Adipose tissue (tissue), 3 donors: ENCODE results near the gene CXXC5. TPM values are rescaled to one million over a fixed set of nuclear protein-coding genes. Genes with fewer than 3 reads are reported as not detected.
A peak's percentile ranks its signal among the peaks of the same experiment; 100 is the strongest.

Experiments
- H3K27ac ChIP-seq: one replicate; pipeline ENCODE4 v1.5.1; 2013; ENCODE audit warnings: low read depth, low read length
- WGBS, 3 donors: extraction: QIAGEN DNeasy Blood & Tissue Kit; methylation state at CpG; one replicate each; pipeline ENCODE4 v1.1.7; 2013; 5-methylcytosine and 5-hydroxymethylcytosine counted together
- polyA plus RNA-seq, 3 donors: library from polyadenylated mRNA; stranded (reverse); fragments of 200-250 nt; gene quantifications; one replicate each; pipeline ENCODE4 v1.2.3, GENCODE V29; 2013
- donor health status: healthy with polysubstance abuse.
- donor health status: Bipolar disorder and iron deficiency.
- donor health status: healthy.

The CXXC5 gene
- polyA plus RNA-seq, 3 donors, result 14.2 to 52.3 (median 39.0) TPM

DNA sequence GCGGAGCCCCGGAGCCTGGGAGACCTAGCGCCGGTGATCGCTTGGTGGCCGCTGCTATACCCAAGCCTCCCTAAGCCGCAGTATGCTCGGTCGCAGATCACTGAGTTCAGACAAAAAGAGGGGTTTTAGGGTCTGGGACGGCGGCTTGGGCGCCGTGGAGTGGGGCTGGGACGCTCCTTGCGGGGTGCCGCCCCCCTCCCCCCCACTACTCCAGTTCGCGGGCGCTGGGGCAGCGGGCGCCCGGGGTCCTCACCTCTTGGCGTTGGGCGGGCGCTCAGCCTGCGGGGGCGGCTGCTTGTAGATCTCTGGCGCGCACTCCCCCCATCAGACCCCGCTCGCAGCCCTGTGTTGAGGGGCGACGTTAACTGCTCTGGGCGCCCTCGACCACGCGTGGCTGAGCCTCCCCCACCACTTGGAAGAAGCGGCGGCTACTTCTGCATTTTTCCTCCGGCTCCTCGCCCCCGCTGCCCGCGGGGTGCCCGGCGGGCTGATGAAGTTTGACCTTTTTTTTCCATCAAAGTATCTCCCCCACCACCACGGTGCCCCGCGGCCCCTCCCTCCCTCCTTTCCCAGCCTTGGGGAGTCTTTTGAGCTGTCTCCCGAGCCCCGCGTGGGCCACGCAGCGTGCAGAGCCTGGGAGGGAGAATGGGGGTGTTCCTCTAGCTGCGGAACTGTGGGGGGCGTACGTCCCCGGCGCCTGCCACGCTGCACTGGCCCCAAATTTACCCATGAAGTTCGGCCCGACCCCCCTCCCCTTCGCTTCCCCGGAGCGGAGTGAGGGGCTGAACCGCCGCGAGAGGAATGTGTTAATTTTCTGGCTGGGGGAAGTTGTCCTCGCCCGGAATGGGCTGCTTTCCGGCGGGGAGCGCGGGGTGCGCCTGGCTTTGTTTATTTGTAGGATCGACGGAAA lies 1.2 kb downstream of the CXXC5 start:
- WGBS, 3 donors, result 0 to 1% (median 0%) methylated on average over 70 to 77 of the region's 77 CpGs

DNA sequence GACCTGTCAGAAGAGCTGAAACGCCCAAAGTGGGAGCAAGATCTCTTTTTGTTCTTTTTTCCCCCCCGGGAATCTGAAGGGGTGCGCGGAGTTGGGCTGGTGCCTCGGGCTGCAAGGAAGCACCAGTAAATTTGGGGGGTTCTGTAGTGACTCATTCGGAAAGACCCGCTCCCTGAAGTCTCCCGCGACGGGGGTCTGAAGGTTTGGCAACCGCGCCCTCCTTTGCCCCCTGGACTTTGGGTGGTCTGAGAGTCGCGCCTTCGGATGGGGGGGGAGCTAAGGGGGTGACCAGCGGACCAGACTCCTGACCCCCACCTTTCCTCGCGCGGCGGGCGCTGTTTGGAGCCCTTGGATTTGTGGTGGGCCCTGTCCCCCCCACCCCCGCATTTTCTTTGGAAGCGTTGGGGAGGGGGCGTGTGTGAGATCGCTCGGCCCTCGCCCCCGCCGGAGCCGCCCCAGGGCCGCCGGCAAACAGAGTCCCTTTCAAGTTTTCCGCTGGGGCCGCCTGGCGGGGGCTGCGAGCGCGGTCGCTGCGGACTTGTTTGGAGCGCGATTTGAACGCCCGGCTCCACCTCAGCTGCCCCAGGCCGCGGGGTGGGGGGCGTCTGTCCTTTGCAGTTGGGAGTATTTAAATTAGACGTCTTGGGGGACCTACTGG lies 2.0 kb downstream of the CXXC5 start:
- 0 to 1% (median 1%) methylated on average over 43 to 48 of the region's 48 CpGs for WGBS, 3 donors

More for the DNA sequence above, 1.2 kb downstream of the CXXC5 start:
- no peak overlapping the region for H3K27ac ChIP-seq

DNA sequence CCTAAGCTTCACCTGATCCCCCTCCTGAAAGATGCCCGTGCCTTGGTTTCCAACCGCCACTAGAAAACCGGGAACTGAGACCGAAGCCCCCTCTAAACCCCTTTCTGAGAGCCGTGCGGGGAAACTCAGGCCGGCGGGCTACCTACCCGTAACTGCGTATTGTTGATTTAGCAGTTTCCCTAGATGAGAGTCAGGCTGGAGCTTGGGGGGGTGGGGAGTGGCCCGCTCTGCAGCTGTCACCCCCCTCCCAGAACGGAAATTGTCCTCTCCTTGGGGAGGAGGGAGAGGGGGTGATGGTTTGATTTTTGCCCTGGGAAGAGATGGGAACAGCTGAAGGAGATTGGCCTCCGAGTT lies 2.5 kb downstream of the CXXC5 start:
- WGBS, 3 donors, result 10 to 28% (median 14%) methylated on average over 13 of the region's 13 CpGs
- no peak overlapping the region for H3K27ac ChIP-seq

More for the DNA sequence above, 2.0 kb downstream of the CXXC5 start:
- no peak overlapping the region for H3K27ac ChIP-seq

DNA sequence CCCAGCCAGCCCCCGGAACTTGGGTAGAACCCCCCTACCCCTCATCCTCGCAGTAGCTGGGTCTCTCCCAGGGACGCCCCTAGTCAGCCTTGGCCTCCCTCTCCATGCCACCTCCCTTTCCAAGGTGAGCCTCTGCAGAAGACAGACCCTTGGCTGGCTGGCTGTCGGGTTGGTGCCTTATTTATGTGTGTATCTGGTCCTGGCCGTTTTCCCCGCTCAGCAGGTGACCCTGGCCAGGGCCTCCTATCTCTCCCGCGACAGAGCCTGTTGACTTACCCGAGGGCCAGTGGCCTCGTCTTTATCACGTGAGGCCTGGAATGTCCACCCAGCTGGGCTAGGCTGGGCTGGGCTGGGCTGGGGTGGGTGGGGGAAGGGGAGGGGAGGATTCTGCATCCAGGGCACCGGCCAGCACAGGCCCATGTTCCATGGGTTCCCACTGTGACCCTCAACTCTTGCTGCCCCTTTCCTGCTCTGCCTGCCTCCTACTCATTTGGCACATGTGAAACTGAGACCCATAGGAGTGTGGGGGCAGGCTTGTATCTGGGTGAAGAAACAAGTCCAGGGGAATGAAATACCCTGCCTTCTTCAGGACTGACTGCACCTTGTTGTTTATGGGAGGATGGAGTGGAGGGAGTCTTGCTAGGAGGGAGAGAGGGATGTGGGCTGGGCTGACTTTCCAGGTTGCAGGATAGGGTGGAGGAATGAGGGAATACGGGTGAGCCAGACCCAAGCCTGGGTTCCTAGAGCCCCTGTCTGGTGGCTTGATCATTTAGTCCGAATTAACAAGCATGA lies 3.1 kb downstream of the CXXC5 start:
- H3K27ac ChIP-seq, result no peak overlapping the region
- 14 to 36% (median 36%) methylated on average over 14 of the region's 14 CpGs for WGBS, 3 donors

DNA sequence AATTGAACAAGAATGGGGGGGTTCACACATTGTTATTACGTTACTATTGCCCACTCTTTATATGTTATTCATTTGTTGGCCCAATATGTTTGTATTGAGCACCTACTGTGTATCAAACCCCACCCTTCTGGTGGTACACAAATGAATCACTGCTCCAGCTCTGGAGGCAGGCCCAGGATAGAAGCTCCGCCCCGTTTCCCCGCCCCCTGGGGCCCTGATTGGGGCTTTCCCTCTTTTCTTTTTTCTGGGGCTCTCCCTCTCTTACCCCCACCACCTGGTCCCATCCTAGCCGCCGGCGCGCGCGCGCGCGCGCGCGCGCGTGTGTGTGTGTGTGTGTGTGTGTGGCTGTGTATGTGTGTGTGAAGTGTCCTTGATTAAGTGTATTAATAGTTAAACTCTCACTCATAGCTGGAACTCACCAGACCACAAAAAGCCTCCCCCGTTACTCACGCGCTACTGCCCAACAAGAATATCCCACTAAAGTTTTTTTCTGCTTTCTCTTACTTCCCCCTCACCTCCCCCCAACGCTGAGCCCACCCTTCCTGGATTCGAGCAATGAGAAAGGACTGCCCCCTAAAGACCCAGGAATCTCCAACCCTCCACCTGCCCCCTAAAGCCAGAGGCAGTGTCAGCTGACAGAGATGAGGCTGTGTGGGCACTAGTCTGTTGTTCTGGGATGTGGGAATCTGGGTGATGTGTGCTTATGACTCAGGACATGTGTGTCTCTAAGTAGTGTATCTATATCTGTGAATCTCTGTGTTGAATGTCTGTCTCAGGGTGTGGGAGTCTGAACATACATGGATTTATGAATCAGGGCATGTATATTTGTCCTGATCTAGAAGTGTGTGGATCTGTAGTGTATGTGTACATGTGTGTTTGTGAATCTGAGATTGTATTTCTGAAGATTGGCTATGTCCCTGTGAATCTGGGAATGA lies 4.0 kb downstream of the CXXC5 start:
- WGBS, 3 donors, result 6 to 10% (median 9%) methylated on average over 12 to 23 of the region's 23 CpGs
- H3K27ac ChIP-seq, result no peak overlapping the region

DNA sequence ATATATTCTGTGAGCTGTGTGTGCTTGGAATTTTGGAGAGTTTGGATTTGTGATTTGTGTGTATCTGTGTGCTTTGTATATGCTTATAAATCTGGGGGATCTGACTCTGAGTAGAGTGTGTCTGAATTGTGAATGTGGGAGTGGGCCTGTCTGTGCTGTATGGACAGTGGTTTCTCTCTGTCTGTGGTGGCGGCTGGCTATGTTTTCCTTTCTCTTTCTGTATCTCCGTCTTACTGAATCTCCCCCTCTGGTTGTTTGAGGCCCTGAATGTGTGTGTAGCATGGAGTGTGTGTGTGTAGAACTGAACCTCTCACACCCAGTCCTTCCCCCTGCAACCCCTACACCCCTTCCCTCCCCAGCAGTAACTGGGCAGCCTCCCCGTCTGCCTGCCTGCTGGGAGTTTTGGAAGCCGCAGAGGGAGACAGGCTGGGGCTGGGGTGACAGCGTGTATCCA lies 4.7 kb downstream of the CXXC5 start:
- 22 to 51% (median 50%) methylated on average over 5 of the region's 5 CpGs for WGBS, 3 donors
- no peak overlapping the region for H3K27ac ChIP-seq

DNA sequence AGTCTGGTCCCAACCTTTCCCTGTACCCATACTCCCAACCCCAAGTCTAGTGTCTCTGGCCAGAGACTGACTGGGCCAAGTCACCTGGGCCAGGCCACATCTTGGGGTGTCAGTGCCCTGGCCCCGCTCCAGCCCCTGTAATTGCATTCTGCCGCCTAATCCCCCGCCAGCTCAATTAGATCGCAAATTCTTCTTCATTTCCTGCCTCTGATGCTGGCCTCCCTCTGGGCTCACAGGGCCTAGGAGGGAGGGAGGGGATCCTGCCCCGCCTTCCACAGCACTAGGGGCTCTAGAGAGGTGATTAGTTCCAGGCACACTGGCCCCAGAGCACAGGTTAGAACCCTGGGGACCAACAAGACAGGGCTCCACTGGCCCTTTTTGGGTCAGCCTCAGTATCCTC lies 5.5 kb downstream of the CXXC5 start:
- 40 to 50% (median 44%) methylated on average over 5 of the region's 5 CpGs for WGBS, 3 donors
- no peak overlapping the region for H3K27ac ChIP-seq

DNA sequence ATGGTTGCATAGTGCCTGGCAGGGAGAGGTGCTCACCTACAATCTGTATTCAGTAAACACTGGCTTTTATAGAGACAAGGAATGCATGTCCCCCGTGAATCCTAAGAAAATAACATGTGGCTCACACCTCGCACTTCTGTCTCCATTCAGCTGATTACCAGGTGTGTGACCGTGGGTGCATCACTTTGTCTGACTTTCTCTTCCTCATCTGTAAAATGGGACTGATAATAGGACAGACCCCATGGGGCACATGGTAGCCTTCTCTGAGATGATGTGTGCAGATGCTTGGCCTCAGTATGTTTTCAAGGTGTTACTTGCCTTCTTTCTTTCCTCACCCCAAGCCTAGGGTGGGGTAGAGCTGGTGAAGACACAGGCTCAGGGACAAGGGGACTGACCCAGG lies 6.3 kb downstream of the CXXC5 start:
- 36 to 88% (median 87%) methylated on average over 3 of the region's 3 CpGs for WGBS, 3 donors
- no peak overlapping the region for H3K27ac ChIP-seq

DNA sequence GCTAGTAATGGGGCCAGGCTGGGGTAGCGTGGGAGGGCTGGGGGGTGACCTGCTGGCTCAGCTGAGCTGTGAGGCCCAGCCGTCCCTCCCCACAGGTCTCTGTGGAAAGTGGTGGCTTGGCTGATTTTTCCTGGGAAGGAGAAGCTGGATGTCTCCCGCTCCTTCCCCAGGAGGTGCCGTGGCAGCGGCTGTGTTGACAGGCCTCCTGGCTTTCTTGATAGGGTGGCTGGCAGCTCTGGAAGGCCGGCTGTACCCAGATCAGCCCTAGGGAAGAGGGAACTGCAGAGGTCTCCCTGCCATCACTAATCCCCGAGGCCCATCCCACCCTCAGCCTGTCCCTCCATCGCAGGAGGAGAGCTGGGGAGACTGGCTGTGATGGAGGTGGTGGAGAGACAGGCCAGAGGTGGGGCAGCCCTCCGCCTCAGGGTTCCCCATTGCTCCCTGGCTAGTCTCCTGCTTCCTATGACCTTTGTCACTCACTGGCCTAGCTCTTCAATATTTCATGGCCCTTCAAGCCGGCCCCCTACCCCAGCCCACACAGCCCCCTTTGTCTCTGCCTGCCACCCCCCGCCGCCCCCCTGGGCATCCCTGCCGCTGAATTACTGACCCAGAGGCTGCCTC lies 6.8 kb downstream of the CXXC5 start:
- WGBS, 3 donors, result 38 to 75% (median 58%) methylated on average over 12 to 13 of the region's 13 CpGs
- H3K27ac ChIP-seq, result peak overlapping the region; percentile 21

DNA sequence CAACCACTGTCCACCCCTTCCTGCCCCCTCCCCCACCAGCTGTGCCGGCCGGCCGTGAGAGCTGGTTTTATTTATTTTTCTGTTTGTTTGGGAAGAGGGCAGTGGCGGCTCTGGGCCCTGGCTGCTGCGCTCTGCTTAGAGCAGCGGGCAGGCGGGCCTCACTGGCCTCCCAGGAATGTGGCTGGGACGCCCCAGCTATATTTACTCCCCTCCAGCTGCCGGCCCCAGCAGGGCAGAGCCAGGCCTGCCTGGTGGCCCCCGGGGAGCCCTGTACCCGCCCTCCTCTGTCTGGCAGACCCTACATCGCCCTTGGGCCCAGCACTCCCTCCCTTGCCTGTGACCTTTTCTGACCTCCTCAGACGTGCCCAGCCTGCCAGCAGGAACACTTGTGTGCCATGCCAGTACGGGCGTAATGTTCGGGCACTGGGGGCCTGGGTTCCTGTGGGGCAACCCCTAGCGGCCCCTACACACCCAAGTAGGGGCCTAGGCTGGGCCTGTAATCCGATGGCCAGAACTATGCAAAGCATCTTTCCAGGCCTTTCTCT lies 7.7 kb downstream of the CXXC5 start:
- peak overlapping the region; percentile 21 for H3K27ac ChIP-seq
- 7 to 33% (median 30%) methylated on average over 17 to 18 of the region's 18 CpGs for WGBS, 3 donors

DNA sequence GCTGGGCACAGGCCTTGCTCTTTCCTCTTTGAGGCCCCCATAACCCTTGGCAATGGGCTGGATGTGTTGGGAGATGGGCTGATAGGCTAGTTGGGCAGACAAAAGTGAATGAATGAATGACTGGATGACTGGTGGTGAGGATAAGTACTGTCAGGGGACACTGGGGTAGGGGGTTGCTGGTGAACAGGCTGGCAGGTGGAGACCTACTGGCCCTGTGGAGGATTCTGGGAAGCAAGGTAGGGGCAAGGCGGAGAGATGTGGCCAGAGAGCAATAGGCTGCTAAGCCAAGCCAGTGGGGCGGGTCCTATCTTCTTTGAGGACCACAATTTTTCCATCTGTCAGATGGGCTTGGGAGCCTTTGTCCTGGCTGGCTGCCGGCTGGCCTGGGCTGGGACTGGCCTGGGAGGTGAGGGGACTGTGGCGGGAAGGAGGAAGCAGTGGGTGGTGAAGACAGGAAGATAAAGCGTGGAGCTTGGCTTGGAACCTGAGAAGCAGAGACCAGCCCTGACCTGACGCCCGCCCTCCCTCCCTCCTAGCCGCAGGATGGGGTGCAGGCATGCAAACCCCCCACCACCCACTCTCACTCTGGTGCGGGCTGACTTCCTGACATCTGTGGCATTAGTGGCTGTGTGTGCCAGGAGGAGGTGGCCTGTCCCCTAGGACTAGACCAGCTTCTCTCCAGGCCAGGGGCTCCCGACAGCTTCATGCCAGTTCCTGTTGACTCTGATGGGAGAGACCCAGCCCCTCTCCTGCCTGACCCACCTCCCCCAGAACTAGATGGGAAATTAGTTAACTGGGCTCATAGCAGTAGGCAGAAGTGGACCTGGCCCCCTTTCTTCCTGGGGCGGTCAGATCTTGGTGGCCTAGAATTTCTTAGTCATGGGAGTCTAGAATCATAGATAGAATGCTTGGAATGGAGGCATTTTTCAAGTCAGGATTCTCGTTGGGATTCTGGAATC lies 9.5 kb downstream of the CXXC5 start:
- H3K27ac ChIP-seq, result no peak overlapping the region
- 24 to 35% (median 26%) methylated on average over 9 to 12 of the region's 12 CpGs for WGBS, 3 donors

DNA sequence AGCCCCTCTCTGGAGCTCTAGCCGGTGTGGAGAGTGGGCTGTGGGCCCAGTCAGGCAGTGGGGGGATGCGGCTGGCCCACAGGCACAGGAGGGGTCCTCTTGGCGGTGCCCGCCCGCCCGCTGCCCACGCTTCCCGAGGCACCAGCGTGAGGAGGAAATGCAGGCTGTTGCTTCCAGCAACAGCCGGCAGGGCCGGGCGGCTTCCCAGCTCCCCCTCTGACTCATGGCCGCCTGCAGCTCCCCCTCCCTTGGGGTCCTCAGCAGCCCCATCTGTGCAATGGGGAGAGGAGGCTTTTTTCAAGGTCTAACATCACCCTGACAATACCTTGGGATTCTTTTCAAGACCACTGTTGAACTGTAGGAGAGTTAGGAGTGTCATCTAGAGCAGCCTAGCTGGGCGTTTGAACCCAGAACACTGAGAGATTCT lies 10.4 kb downstream of the CXXC5 start:
- H3K27ac ChIP-seq, result peak overlapping the region; percentile 23
- 10 to 33% (median 25%) methylated on average over 12 to 14 of the region's 14 CpGs for WGBS, 3 donors

DNA sequence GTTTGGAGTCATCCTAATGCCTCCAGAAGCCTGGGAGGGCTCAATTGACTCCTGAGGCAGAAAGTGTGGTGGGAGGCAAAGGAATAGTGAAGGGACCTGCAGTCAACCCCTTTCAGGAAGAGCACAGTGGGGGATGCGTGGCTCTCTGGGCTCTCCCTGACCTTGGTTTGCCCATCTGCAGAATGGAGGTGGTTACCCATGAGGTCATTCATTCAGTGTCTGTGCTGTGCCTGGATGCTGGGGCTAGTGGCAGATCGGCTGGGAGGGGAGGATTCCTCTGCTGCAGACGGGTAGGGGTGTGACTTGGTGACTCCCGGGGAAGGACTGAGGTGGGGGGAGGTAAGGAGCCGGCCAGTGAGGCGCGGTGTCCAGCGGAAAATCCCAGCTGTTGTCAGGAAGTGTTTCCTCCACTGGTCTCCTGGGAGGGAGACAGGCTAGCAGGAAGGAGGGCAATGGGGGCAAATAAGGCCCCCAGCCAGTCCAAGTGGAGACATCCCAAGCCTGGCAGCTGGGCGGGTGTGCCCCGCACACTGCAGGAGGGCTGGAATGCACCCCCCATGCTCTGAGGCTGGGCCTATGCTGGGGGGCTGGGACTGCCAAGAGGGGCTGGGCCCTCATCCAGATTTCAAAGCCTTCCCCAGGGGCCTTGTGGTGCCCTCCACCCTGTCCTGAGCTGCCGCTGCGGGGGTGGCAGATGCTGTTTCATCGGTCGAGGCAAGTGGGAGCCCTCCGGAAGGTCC lies 10.9 kb downstream of the CXXC5 start:
- 16 to 29% (median 25%) methylated on average over 12 to 15 of the region's 15 CpGs for WGBS, 3 donors
- H3K27ac ChIP-seq, result peak overlapping the region; percentile 23

DNA sequence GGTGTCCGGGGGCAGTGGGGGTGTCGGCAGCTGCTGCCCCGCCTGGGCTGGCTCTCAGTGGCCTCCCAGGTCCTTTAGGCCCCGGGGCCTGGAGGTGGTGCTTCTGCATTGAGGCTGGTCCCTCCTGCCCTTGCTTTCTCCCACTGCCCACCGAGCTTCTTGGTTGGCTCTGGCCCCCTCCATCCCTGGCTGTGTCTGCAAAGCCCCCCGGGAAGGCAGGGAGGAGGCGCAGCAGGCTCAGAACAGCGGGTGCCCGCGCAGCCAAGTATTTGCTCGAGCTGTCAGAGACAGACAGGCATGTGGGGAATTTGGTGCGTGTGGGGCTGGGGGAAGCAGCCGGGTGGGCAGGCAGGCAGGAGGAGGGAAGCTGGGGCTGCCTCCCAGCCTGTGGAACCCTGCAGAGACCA lies 11.5 kb downstream of the CXXC5 start:
- H3K27ac ChIP-seq, result no peak overlapping the region
- WGBS, 3 donors, result 17 to 26% (median 19%) methylated on average over 13 of the region's 13 CpGs

DNA sequence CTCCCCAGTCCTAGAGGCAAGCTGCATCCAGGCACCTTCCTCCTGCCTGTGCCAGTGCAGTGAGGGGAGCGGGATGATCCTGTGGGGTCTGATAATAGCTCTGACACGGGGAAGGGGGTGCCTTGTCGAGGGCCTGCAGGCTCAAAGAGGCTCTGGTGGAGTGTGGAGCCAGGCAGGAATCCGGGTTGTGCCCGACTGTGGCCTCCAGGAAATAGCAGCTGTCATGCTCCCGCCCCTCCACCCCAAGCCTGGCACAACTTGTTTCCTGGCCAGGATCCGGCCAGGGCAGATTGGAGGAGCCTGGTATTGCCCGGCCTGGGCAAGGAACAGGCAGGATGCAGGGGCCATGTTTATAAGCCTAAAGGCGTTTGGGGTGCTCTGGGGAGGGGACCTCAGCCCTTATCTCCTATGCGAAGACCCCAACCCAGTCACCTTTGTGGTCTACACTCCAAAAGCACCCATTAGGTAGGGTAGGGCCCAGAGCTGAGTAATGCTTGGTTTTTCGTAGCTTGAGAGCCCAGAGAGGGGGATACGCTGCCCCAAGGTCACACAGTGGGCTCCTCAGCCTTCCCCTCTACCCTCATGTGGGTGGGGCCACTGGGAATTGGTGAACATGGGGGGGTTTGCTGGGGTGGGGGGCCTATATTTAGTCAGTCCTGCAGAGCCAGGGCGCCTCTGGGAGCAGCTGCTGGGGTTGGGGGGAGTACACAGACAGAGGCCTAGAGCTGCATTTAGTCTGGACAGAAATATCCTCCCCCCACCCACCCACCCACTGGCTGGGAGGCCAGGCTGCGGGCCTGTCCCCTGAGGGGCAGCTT lies 12.2 kb downstream of the CXXC5 start:
- 24 to 35% (median 28%) methylated on average over 14 of the region's 14 CpGs for WGBS, 3 donors
- H3K27ac ChIP-seq, result peak overlapping the region; percentile 79
